Panc1 (cell line): Measurements from ENCODE around the gene KLHL15.

Source experiments
- CTCF ChIP-seq: fragments of 450-650 bp; IDR thresholded peaks from 2 replicates; pipeline ENCODE4 v1.5.1; 2017; ENCODE audit warnings: mild to moderate bottlenecking
- POLR2AphosphoS5 ChIP-seq: IDR thresholded peaks from 2 replicates; pipeline ENCODE4 v1.6.1; 2012; ENCODE audit warnings: mild to moderate bottlenecking, low read depth, low read length, moderate library complexity

GRCh38 chrX:23944234-23944633 is 82.8 kb downstream of the KLHL15 start:
- TF ChIP-seq CTCF (no peak), POLR2AphosphoS5 (no peak)
